GM18873 (cell line): ENCODE measurements around the gene VKORC1.

ENCODE experiments used
- ATAC-seq: cut with Tn5 transposase; IDR thresholded peaks from one replicate; pipeline ENCODE4 v1.9.1; 2021; ENCODE audit warnings: mild to moderate bottlenecking, moderate library complexity, moderate number of reproducible peaks; ENCODE audit not compliant: unreplicated experiment, low FRiP score

VKORC1 gene

DNA sequence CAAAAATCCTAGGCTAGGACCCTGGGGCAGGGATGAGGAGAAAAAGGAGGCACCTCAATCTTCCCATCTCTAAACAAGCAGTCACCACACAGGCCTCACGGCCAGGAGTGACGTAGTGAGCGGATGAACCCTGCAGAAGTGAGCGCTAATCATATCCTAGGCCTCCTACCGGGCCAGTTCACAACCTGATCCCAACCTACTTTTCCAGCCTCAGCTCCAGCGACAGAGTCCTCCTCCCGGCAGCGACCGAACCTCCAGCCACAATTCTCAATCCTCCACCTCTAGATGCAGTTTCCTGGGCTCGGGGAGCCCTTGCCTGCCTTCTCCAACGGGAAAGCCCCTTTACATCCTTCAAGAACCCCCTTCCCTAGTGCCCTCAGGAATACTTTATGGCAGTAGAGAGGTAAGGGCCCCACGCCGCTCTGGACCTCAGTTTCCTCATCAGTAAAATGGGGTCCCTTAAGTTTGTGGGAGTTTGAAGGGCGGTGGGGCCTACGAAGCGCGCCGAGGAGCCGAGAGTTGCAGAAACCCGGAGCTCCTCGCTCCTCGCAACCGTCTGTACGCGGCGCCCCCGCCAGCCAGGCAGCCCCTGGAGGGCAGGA lies 22.0 kb downstream of the VKORC1 start:
- no peak for ATAC-seq

GRCh38 chr16:31071861-31072260 lies 22.7 kb downstream of the VKORC1 start:
- ATAC-seq, result no peak

DNA sequence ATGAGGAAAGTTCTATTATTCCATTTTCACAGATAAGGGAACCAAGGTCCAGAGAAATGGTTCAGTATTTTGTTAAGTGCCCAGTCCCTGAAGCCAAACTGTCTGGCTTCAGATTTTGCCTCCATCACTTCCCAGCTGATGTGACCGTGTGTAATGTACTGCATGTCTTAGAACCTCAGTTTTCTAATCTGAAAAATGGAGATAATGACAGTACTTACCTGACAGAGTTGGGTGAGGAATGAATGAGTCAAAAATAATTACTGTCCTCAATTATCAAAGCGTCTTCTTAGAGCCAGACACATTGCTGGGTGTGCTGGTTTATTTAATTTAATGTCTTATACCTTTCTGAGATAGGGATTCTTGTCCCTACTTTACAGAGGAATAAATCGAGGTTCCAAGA lies 27.3 kb downstream of the VKORC1 start:
- no peak for ATAC-seq

GRCh38 chr16:31064882-31065461 lies 29.6 kb downstream of the VKORC1 start:
- ATAC-seq, result no peak

DNA sequence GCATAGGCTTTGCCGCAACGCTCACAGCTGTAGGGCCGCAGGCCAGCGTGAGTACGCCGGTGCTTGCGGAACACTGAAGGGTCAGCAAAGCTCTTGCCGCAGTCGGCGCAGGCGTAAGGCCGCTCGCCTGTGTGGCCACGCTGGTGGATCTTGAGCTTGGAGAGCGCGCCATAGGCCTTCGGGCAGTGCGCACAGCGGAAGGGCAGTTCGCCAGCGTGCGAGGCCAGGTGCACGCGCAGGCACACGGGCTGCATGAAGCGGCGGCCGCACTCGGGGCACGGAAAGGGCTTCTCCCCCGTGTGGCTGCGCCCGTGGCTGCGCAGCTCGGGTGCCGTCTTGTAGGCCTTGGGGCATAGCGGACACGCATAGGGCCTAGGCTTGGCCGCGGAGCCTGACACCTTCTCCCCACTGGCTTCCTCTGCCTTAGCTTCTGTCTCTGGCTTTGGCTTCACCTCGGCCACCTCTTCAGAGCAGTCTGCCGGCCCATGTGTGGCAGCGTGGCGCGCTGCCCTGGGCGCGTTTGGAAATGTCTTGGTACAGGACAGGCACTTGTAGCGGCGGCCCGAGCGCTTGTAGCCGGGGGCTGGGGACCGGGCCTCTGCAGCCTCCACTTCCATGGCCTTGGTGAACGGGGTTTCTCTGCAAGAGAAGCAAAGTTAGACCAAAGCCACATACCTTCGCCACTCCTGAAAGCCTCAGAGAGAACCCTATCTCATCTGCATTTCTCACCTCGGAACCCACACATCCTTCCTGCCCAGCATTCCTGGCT lies 30.6 kb downstream of the VKORC1 start:
- no peak for ATAC-seq

- ATAC-seq, result no peak
Measured at GRCh38 chr16:31063495-31063842, 31.1 kb downstream of the VKORC1 start.

GRCh38 chr16:31061813-31062440 lies 32.7 kb downstream of the VKORC1 start:
- ATAC-seq, result no peak

GRCh38 chr16:31061126-31061812 lies 33.3 kb downstream of the VKORC1 start:
- ATAC-seq, result no peak

DNA sequence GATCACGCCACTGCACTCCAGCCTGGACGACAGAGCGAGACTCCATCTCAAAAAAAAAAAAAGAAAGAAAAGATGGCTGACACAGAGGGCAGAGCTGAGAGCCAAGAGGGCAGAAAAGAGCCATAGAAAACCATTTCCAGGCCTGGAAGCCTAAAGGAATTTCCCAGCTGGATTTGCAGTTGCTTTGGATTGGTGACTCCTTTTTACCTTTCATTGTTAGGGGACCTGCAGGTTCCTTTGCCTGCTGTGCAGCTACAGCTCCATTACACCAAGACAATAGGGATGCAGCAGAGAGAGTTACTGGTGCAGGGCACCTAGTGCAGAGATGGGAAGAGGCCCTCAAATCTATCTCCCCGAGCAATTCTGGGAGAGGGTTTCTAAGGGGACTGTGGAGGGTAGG lies 39.0 kb downstream of the VKORC1 start:
- ATAC-seq, result no peak

- ATAC-seq, result no peak
Measured at GRCh38 chr16:31052114-31052513, 42.5 kb downstream of the VKORC1 start.

DNA sequence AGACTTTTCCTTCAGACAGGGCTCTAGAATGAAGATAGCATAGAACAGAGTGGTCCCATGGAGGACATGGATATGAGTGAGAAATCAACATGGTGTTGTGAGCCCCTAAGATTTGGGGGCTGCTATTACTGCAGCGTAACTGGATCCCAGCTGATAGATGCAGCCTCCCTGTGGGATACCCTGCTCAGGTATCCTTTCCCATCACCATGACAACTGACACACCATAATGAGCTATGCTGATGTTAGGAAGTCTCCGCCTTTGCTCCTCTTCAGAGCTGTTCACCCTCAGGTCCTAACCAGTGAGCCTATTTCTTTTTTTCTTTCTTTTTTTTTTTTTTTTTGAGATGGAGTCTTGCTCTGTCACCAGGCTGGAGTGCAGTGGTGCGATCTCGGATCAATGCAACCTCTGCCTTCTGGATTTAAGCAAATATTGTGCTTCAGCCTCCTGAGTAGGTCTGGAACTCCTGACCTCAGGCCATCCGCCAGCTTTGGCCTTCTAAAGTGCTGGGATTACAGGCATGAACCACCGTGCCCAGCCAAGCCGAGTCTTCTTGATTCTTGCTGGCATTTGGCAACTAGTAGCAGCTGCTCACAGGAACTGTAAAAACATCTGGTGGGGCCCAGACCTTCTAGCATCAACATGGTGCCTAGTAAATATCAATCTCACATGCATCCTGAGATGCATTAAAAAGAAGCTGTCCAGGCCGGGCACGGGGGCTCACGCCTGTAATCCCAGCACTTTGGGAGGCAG lies 44.1 kb downstream of the VKORC1 start:
- no peak for ATAC-seq

GRCh38 chr16:31043898-31044481 lies 50.6 kb downstream of the VKORC1 start:
- no peak for ATAC-seq

- no peak for ATAC-seq
Measured at GRCh38 chr16:31043352-31043751, 51.2 kb downstream of the VKORC1 start.

- ATAC-seq, result no peak
Measured at GRCh38 chr16:31042866-31043265, 51.7 kb downstream of the VKORC1 start.
